Keratinocyte (primary cell): ENCODE results near the gene BOD1L1. TPM values are rescaled to one million over a fixed set of nuclear protein-coding genes. Genes with fewer than 3 reads are reported as not detected.

ENCODE experiments used
- DNase-seq: peaks from one replicate; pipeline ENCODE4 v3.0.0-alpha.2; 2011; ENCODE audit warnings: low read depth, missing footprints, low spot score
- FAIRE-seq: peaks from 2 replicates; lab custom pipeline; 2011; peaks lifted over from hg19 to GRCh38; lab: Jason Lieb, UNC
- H2AFZ ChIP-seq: 2 replicates; pipeline ENCODE4 v1.6.0; 2012; ENCODE audit warnings: low read length, control low read depth, inconsistent platforms; ENCODE audit not compliant: control insufficient read depth
- H3K27ac ChIP-seq: 2 replicates; pipeline ENCODE4 v1.5.1; 2011; ENCODE audit warnings: low read length; ENCODE audit not compliant: control insufficient read depth, insufficient read depth
- H3K27me3 ChIP-seq: 3 replicates; pipeline ENCODE4 v1.6.0; 2011; ENCODE audit warnings: low read length; ENCODE audit not compliant: control insufficient read depth, insufficient read depth; ENCODE audit errors: extremely low read depth
- H3K36me3 ChIP-seq, 2 experiments: 2 replicates in 1 of 2; 3 replicates in 1 of 2; pipeline ENCODE4 v1.5.1; 2011; ENCODE audit warnings: low read length in 2 of 2, mild to moderate bottlenecking in 1 of 2; ENCODE audit not compliant: control insufficient read depth in 2 of 2, insufficient read depth in 2 of 2; ENCODE audit errors: extremely low read depth in 1 of 2
- H3K4me1 ChIP-seq: 3 replicates; pipeline ENCODE4 v1.5.1; 2011; ENCODE audit warnings: low read length; ENCODE audit not compliant: control insufficient read depth, insufficient read depth; ENCODE audit errors: extremely low read depth
- H3K4me2 ChIP-seq: 3 replicates; pipeline ENCODE4 v1.6.0; 2011; ENCODE audit warnings: low read depth, low read length; ENCODE audit not compliant: control insufficient read depth, insufficient read depth; ENCODE audit errors: extremely low read depth
- H3K4me3 ChIP-seq, 3 experiments: fragments of 200-600 bp in 1 of 3; sonication (generic) in 1 of 3; 2 replicates in 2 of 3; 3 replicates in 1 of 3; pipeline ENCODE4 v1.5.1; 2011 to 2016; ENCODE audit warnings: low read length in 3 of 3, mild to moderate bottlenecking in 3 of 3, control low read depth in 2 of 3, inconsistent platforms in 1 of 3, low read depth in 1 of 3, mixed read lengths in 1 of 3, mixed run types in 1 of 3, moderate library complexity in 1 of 3; ENCODE audit not compliant: control insufficient read depth in 2 of 3, insufficient read depth in 2 of 3; ENCODE audit errors: extremely low read depth in 1 of 3
- H3K79me2 ChIP-seq: 2 replicates; pipeline ENCODE4 v1.6.0; 2012; ENCODE audit warnings: low read length; ENCODE audit not compliant: control insufficient read depth, insufficient read depth
- H3K9ac ChIP-seq: 3 replicates; pipeline ENCODE4 v1.6.0; 2011; ENCODE audit warnings: low read length; ENCODE audit not compliant: control insufficient read depth, insufficient read depth; ENCODE audit errors: extremely low read depth
- H3K9me1 ChIP-seq: 3 replicates; pipeline ENCODE4 v1.6.0; 2011; ENCODE audit warnings: low read length; ENCODE audit not compliant: control insufficient read depth, insufficient read depth; ENCODE audit errors: extremely low read depth
- H3K9me3 ChIP-seq: 2 replicates; pipeline ENCODE4 v1.5.1; 2012; ENCODE audit warnings: low read depth, low read length; ENCODE audit not compliant: control insufficient read depth
- H4K20me1 ChIP-seq: 3 replicates; pipeline ENCODE4 v1.6.0; 2011; ENCODE audit warnings: low read length; ENCODE audit not compliant: control insufficient read depth, insufficient read depth; ENCODE audit errors: extremely low read depth
- EZH2 ChIP-seq: IDR thresholded peaks from one replicate; pipeline ENCODE4 v1.6.1; 2012; ENCODE audit warnings: inconsistent platforms, mild to moderate bottlenecking, low read length, moderate library complexity
- dilution Hi-C: fragments of 300-500 bp; cut with MboI; formaldehyde crosslinking; loops from one replicate; pipeline ENCODE4 v1.7.0; 2020; ENCODE audit warnings: low sequenced_read_pairs; ENCODE audit not compliant: extremely low pct_ligation_motif_present
- polyA plus RNA-seq, 5 experiments: library from polyadenylated mRNA; depleted of rRNA in 3 of 5; stranded (reverse) in 3 of 5; stranded (forward) in 1 of 5; unstranded in 1 of 5; fragments of >200 nt; gene quantifications; 1 replicate in 1 of 5; 2 replicates in 3 of 5; 3 replicates in 1 of 5; pipeline versions ENCODE4 v1.2.1 to v1.2.3, GENCODE V29; 2011 to 2012; ENCODE audit warnings: missing spikeins in 2 of 5, low read depth in 1 of 5, low replicate concordance in 1 of 5
- TF ChIP-seq, protein P1 (sequence below), 3 experiments: IDR thresholded peaks in 1 of 3; conservative IDR thresholded peaks in 1 of 3; optimal IDR thresholded peaks in 1 of 3; 2 replicates in 2 of 3; 3 replicates in 1 of 3; pipeline versions ENCODE3 to v1.5.1; 2011; ENCODE audit warnings: low read length in 3 of 3, mild to moderate bottlenecking in 3 of 3, moderate library complexity in 2 of 3, control low read depth in 1 of 3, inconsistent platforms in 1 of 3; ENCODE audit not compliant: insufficient read depth in 2 of 3; ENCODE audit errors: extremely low read depth in 1 of 3

BOD1L1 gene
- polyA plus RNA-seq, 1 donor (not counting 4 experiments of a cell fraction or from before 2014, with no cell fraction given), result 20.6 TPM

DNA sequence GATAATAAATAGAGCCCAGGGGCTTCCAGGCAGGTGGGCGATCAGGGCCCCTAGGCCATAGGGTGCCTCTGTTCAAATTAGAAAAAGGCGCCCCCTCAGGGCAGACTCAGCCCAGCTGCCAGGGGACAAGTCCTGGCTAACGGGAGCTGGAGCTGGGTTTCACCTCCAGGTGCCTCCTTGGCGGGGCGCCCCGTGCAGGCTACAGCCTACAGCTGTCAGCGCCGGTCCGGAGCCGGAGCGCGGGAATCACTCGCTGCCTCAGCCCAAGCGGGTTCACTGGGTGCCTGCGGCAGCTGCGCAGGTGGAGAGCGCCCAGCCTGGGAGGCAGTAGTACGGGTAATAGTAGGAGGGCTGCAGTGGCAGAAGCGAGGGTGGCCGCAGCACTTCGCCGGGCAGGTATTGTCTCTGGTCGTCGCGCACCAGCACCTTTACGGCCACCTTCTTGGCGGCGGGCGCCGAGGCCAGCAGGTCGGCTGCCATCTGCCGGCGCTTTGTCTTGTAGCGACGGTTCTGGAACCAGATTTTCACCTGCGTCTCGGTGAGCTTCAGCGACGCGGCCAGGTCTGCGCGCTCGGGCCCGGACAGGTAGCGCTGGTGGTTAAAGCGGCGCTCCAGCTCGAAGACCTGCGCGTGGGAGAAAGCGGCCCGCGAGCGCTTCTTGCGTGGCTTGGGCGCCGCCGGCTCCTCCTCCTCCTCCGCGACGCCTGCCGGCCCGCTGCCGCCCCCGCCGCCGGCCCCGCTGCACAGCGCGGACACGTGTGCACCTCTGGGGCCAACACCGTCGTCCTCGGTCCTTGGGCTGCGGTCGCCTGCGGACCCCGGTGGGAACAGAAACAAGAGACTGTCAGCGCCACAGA is 85.6 kb downstream of the BOD1L1 start:
- Histone ChIP-seq H3K27ac (no peak overlapping the region), H3K4me3 (no peak overlapping the region), H3K9me3 (peaks cover 2% of the 10 kb centered on the region), H3K9me1 (no peaks in the 10 kb centered on the region), H2AFZ (peak overlapping the region; percentile 26), H3K4me2 (peak overlapping the region; percentile 37), H3K79me2 (no peaks in the 10 kb centered on the region), H3K36me3 (no peaks in the 10 kb centered on the region), H3K4me1 (peaks cover 12% of the 10 kb centered on the region), H4K20me1 (no peaks in the 10 kb centered on the region), H3K9ac (no peak overlapping the region), H3K27me3 (peaks cover 91% of the 10 kb centered on the region)
- dilution Hi-C loops, result no loop called here
- TF ChIP-seq EZH2, result peak; percentile 88
- TF ChIP-seq, protein P1, sequence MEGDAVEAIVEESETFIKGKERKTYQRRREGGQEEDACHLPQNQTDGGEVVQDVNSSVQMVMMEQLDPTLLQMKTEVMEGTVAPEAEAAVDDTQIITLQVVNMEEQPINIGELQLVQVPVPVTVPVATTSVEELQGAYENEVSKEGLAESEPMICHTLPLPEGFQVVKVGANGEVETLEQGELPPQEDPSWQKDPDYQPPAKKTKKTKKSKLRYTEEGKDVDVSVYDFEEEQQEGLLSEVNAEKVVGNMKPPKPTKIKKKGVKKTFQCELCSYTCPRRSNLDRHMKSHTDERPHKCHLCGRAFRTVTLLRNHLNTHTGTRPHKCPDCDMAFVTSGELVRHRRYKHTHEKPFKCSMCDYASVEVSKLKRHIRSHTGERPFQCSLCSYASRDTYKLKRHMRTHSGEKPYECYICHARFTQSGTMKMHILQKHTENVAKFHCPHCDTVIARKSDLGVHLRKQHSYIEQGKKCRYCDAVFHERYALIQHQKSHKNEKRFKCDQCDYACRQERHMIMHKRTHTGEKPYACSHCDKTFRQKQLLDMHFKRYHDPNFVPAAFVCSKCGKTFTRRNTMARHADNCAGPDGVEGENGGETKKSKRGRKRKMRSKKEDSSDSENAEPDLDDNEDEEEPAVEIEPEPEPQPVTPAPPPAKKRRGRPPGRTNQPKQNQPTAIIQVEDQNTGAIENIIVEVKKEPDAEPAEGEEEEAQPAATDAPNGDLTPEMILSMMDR (optimal IDR thresholded peaks at IDR 0.05 in 1 of 3, IDR thresholded peaks at IDR 0.05 in 1 of 3, conservative IDR thresholded peaks at IDR 0.05 in 1 of 3; ENCODE audit: extremely low read depth in 1 of 3, insufficient read depth in 2 of 3, low read length in 3 of 3), result peak in 2 of 3 experiments; percentile 18 to 63
- no peak for DNase-seq
- FAIRE-seq, result no peak

DNA sequence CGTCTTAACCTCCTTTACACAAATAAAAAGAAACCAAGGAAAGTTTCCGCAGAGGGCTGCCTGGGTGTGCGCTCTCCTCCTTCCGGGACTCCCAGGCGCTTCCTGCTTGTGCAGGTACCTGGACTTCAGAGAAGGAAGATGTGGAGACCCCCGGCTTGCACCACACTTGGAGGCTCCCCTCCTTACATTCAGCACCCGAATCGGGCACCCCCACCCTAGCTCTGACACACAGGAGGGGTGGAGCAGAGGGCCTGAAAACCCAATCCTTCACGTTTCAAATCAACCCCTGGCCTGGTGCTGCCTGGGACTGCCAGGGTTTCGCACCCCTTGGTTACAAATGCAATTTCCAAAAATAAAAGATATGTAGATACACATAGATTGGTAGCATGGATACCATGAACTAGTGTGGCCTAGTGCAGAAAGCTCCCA is 86.3 kb downstream of the BOD1L1 start:
- Histone ChIP-seq H3K9ac (no peak overlapping the region), H3K27me3 (peaks cover 91% of the 10 kb centered on the region), H3K36me3 (no peaks in the 10 kb centered on the region), H3K27ac (no peak overlapping the region), H3K4me2 (no peak overlapping the region), H2AFZ (no peak overlapping the region), H3K4me3 (no peak overlapping the region), H3K9me1 (no peaks in the 10 kb centered on the region), H3K4me1 (peaks cover 5% of the 10 kb centered on the region), H3K79me2 (no peaks in the 10 kb centered on the region), H4K20me1 (no peaks in the 10 kb centered on the region), H3K9me3 (peaks cover 2% of the 10 kb centered on the region)
- dilution Hi-C loops, result no loop called here
- DNase-seq (no peak), FAIRE-seq (no peak)
- TF ChIP-seq EZH2, result no peak
- TF ChIP-seq, protein P1 (optimal IDR thresholded peaks at IDR 0.05 in 1 of 3, IDR thresholded peaks at IDR 0.05 in 1 of 3, conservative IDR thresholded peaks at IDR 0.05 in 1 of 3; ENCODE audit: extremely low read depth in 1 of 3, insufficient read depth in 2 of 3, low read length in 3 of 3), result no peak
